SK-N-SH (cell line): ENCODE measurements around the gene FXYD5. TPM values are rescaled to one million over a fixed set of nuclear protein-coding genes. Genes with fewer than 3 reads are reported as not detected.

Source experiments
- CTCF ChIA-PET: fragments of 300-600, 350-600 bp; formaldehyde crosslinking; extraction: SDS; loops from one replicate; lab custom pipeline; 2021; lab: Yijun Ruan, JAX
- POLR2A ChIA-PET: fragments of 350-600 bp; sonication (Branson Sonifier 250); formaldehyde crosslinking; extraction: SDS; loops from one replicate; lab custom pipeline; 2020; ENCODE audit warnings: antibody characterized with exemption, inconsistent platforms; lab: Yijun Ruan, JAX
- DNase-seq: peaks from one replicate; pipeline ENCODE4 v3.0.0; 2012
- H2AFZ ChIP-seq: fragments of 200-600 bp; sonication (generic); 2 replicates; pipeline ENCODE4 v1.8.1; 2016; ENCODE audit warnings: antibody characterized with exemption, mild to moderate bottlenecking, low read depth
- H3F3A ChIP-seq: fragments of 200-600 bp; sonication (generic); replicated peaks from 2 replicates; pipeline ENCODE3; 2016; ENCODE audit warnings: antibody characterized with exemption, mild to moderate bottlenecking; ENCODE audit not compliant: insufficient read depth
- H3K27ac ChIP-seq, 2 experiments: fragments of 200-500 bp in 1 of 2; fragments of 200-600 bp in 1 of 2; sonication (Bioruptor generic) in 1 of 2; sonication (generic), shearing (Covaris generic) in 1 of 2; 2 replicates each; pipeline versions ENCODE4 v1.5.1 to v1.6.1; 2014 to 2016; ENCODE audit warnings: low read depth in 2 of 2, inconsistent platforms in 1 of 2, low read length in 1 of 2, mild to moderate bottlenecking in 1 of 2, mixed read lengths in 1 of 2
- H3K27me3 ChIP-seq: fragments of 200-600 bp; sonication (generic), shearing (Covaris generic); 2 replicates; pipeline ENCODE4 v1.6.1; 2016; ENCODE audit warnings: mixed run types; ENCODE audit not compliant: insufficient read depth
- H3K36me3 ChIP-seq, 2 experiments: fragments of 200-500 bp in 1 of 2; fragments of 200-600 bp in 1 of 2; sonication (Bioruptor generic) in 1 of 2; sonication (generic) in 1 of 2; replicated peaks in 1 of 2; 2 replicates each; pipeline versions ENCODE3 to v1.5.1; 2014 to 2016; ENCODE audit warnings: low read length in 1 of 2, mild to moderate bottlenecking in 1 of 2; ENCODE audit not compliant: insufficient read depth in 2 of 2, control insufficient read depth in 1 of 2
- H3K4me1 ChIP-seq, 2 experiments: fragments of 200-500 bp in 1 of 2; fragments of 200-600 bp in 1 of 2; sonication (Bioruptor generic) in 1 of 2; sonication (generic), shearing (Covaris generic) in 1 of 2; 2 replicates each; pipeline versions ENCODE4 v1.5.1 to v1.6.1; 2014 to 2016; ENCODE audit warnings: low read depth in 1 of 2, low read length in 1 of 2, mixed run types in 1 of 2; ENCODE audit not compliant: insufficient read depth in 2 of 2, control insufficient read depth in 1 of 2
- H3K4me2 ChIP-seq: fragments of 200-600 bp; sonication (generic), shearing (Covaris generic); 2 replicates; pipeline ENCODE4 v1.6.1; 2017; ENCODE audit warnings: mixed run types
- H3K4me3 ChIP-seq, 2 experiments: fragments of 200-500 bp in 1 of 2; fragments of 200-600 bp in 1 of 2; sonication (Bioruptor generic) in 1 of 2; sonication (generic), shearing (Covaris generic) in 1 of 2; 2 replicates each; pipeline versions ENCODE4 v1.5.1 to v1.8.1; 2014 to 2016; ENCODE audit warnings: low read depth in 2 of 2, inconsistent platforms in 1 of 2, low read length in 1 of 2, mild to moderate bottlenecking in 1 of 2, mixed read lengths in 1 of 2, moderate library complexity in 1 of 2
- H3K79me2 ChIP-seq: fragments of 200-600 bp; sonication (generic); 2 replicates; pipeline ENCODE4 v1.8.1; 2017; ENCODE audit warnings: mild to moderate bottlenecking; ENCODE audit not compliant: insufficient read depth
- H3K9ac ChIP-seq: fragments of 200-600 bp; sonication (generic); 2 replicates; pipeline ENCODE4 v1.6.1; 2017; ENCODE audit warnings: mixed run types
- H3K9me2 ChIP-seq: fragments of 200-600 bp; sonication (generic); 2 replicates; pipeline ENCODE4 v1.6.1; 2017; ENCODE audit warnings: mixed run types
- H3K9me3 ChIP-seq: fragments of 200-600 bp; sonication (generic); 2 replicates; pipeline ENCODE4 v1.6.1; 2017; ENCODE audit warnings: mixed run types, mild to moderate bottlenecking, moderate library complexity
- H4K20me1 ChIP-seq: fragments of 200-600 bp; sonication (generic); 2 replicates; pipeline ENCODE4 v1.6.1; 2017; ENCODE audit warnings: mild to moderate bottlenecking, mixed run types; ENCODE audit not compliant: insufficient read depth
- CHD2 ChIP-seq: fragments of 150-350 bp; IDR thresholded peaks from 2 replicates; pipeline ENCODE4 v1.6.1; 2018; ENCODE audit warnings: low read length; ENCODE audit not compliant: partially characterized antibody
- ELF1 ChIP-seq: IDR thresholded peaks from 2 replicates; pipeline ENCODE4 v1.4.0; 2012
- EP300 ChIP-seq, 2 experiments: IDR thresholded peaks; 2 replicates each; pipeline versions ENCODE4 v1.4.0 to v1.6.1; 2012; ENCODE audit warnings: borderline replicate concordance in 1 of 2, low read depth in 1 of 2, low read length in 1 of 2
- EZH2phosphoT487 ChIP-seq: fragments of 200-600 bp; sonication (generic); IDR thresholded peaks from 2 replicates; pipeline ENCODE4 v1.6.1; 2017; ENCODE audit warnings: low read depth, mixed run types, mild to moderate bottlenecking, antibody characterized with exemption, moderate library complexity, borderline replicate concordance
- FOSL2 ChIP-seq: IDR thresholded peaks from 2 replicates; pipeline ENCODE4 v1.4.0; 2012; ENCODE audit warnings: low read depth, mild to moderate bottlenecking, moderate library complexity, borderline replicate concordance
- FOXM1 ChIP-seq: IDR thresholded peaks from 2 replicates; pipeline ENCODE4 v1.4.0; 2012; ENCODE audit warnings: low read depth, mild to moderate bottlenecking
- NRF1 ChIP-seq: IDR thresholded peaks from 2 replicates; pipeline ENCODE4 v1.6.1; 2012; ENCODE audit warnings: low read depth, mild to moderate bottlenecking, low read length
- RXRA ChIP-seq: IDR thresholded peaks from 2 replicates; pipeline ENCODE4 v1.4.0; 2012; ENCODE audit warnings: low read depth, mild to moderate bottlenecking, borderline replicate concordance
- SIN3A ChIP-seq: IDR thresholded peaks from 2 replicates; pipeline ENCODE4 v1.6.1; 2012; ENCODE audit warnings: low read depth, mild to moderate bottlenecking, low read length, moderate library complexity, borderline replicate concordance
- TAF1 ChIP-seq: IDR thresholded peaks from 2 replicates; pipeline ENCODE4 v1.6.1; 2012; ENCODE audit warnings: low read depth, mild to moderate bottlenecking, low read length, moderate library complexity, borderline replicate concordance
- TCF12 ChIP-seq: IDR thresholded peaks from 2 replicates; pipeline ENCODE4 v1.4.0; 2012
- TEAD4 ChIP-seq: IDR thresholded peaks from 2 replicates; pipeline ENCODE4 v1.4.0; 2012; ENCODE audit warnings: mild to moderate bottlenecking, borderline replicate concordance; ENCODE audit not compliant: insufficient read depth
- USF1 ChIP-seq: IDR thresholded peaks from 2 replicates; pipeline ENCODE4 v1.4.0; 2012; ENCODE audit warnings: low read depth, borderline replicate concordance
- ZBTB33 ChIP-seq: IDR thresholded peaks from 2 replicates; pipeline ENCODE4 v1.4.0; 2012; ENCODE audit warnings: low read depth, borderline replicate concordance
- WGBS: methylation state at CpG from one replicate; pipeline ENCODE4 v1.1.6; 2017; ENCODE audit warnings: low lambda C conversion rate; 5-methylcytosine and 5-hydroxymethylcytosine counted together
- polyA plus RNA-seq, 3 experiments: library from polyadenylated mRNA; depleted of rRNA; stranded (reverse); fragments of >200 nt; gene quantifications; 2 replicates each; pipeline ENCODE4 v1.2.3, GENCODE V29; 2012

Gene FXYD5
- polyA plus RNA-seq, 1 of the 3 experiments (the other 2 are of a cell fraction) = 195 TPM

- H3K27ac ChIP-seq = no peak overlapping the region
- ChIA-PET POLR2A (no interaction called here), CTCF (interaction anchor here (2.8 kb wide), 1 partner anchor 83 kb away, joined by 13 read pairs; no protein-coding TSS in a partner anchor)
- no peak for TF ChIP-seq RXRA
- no peak for TF ChIP-seq ELF1
- TF ChIP-seq SIN3A = no peak
- no peak for TF ChIP-seq NRF1
- no peak for TF ChIP-seq USF1
- TF ChIP-seq FOXM1 = no peak
- no peaks in the 10 kb centered on the region; the same call in 1 of the 2 replicates for H3K79me2 ChIP-seq
- H3K9me3 ChIP-seq = no peaks in the 10 kb centered on the region
- peaks cover 4% of the 10 kb centered on the region for H3F3A ChIP-seq
- no peak overlapping the region for H3K9ac ChIP-seq
- no peak overlapping the region for H3K4me2 ChIP-seq
- DNase-seq = no peak
- 69% methylated on average over 3 of the region's 3 CpGs for WGBS
- no peak overlapping the region for H2AFZ ChIP-seq
- peaks cover 8% of the 10 kb centered on the region; the same call in 1 of the 2 replicates for H3K27me3 ChIP-seq
- H3K36me3 ChIP-seq = no peaks in the 10 kb centered on the region
- H3K4me3 ChIP-seq = no peak overlapping the region
- no peaks in the 10 kb centered on the region for H4K20me1 ChIP-seq
- no peaks in the 10 kb centered on the region for H3K9me2 ChIP-seq
- H3K4me1 ChIP-seq = no peaks in the 10 kb centered on the region; a peak in 2 of 4 replicates
Measured at GRCh38 chr19:35149463-35149862, 5.1 kb upstream of the FXYD5 start.

GRCh38 chr19:35150445-35150844 lies 4.1 kb upstream of the FXYD5 start:
- Histone ChIP-seq H3K4me2 (no peak overlapping the region), H3K4me1 (peaks cover 0 to under 1% of the 10 kb centered on the region in 2 experiments; a peak in 2 of 4 replicates), H3K27ac (no peak overlapping the region), H3K27me3 (no peaks in the 10 kb centered on the region; the same call in 1 of the 2 replicates), H3K9ac (no peak overlapping the region), H3K4me3 (no peak overlapping the region), H3K9me2 (no peaks in the 10 kb centered on the region), H2AFZ (no peak overlapping the region), H3K9me3 (no peaks in the 10 kb centered on the region), H4K20me1 (no peaks in the 10 kb centered on the region), H3F3A (peaks cover 4% of the 10 kb centered on the region), H3K36me3 (no peaks in the 10 kb centered on the region), H3K79me2 (peaks cover 10% of the 10 kb centered on the region; the same call in 1 of the 2 replicates)
- ChIA-PET CTCF (interaction anchor here (5.3 kb wide), 1 partner anchor 7 kb away, joined by 59 read pairs; the partner anchor contains the start of gene FXYD7), POLR2A (no interaction called here)
- WGBS = 50% methylated on average over 2 of the region's 2 CpGs
- DNase-seq = no peak
- no peak for TF ChIP-seq FOSL2
- TF ChIP-seq EP300 (IDR thresholded peaks at IDR 0.05; ENCODE audit: borderline replicate concordance in 1 of 2, low read depth in 1 of 2, low read length in 1 of 2) = no peak
- no peak for TF ChIP-seq SIN3A
- no peak for TF ChIP-seq TCF12
- TF ChIP-seq ELF1 = no peak
- TF ChIP-seq NRF1 = no peak
- TF ChIP-seq CHD2 = no peak
- no peak for TF ChIP-seq ZBTB33
- TF ChIP-seq TEAD4 = no peak
- TF ChIP-seq TAF1 = no peak
- TF ChIP-seq EZH2phosphoT487 = no peak
- TF ChIP-seq USF1 = no peak
